ENCODE results near the gene GKAP1. TPM values are rescaled to one million over a fixed set of nuclear protein-coding genes. Genes with fewer than 3 reads are reported as not detected.
"Not testable (repeated sequence)": the region's sequence is repeated elsewhere in the genome, so short reads cannot be mapped to it uniquely, and the experiment has no call there.

Gene GKAP1
- total RNA-seq, 1 experiment from 2014 or later, result 6.1 TPM

GRCh38 chr9:83733739-83734138, 83.8 kb downstream of the GKAP1 start:
- no peak for ATAC-seq
- no peaks in the 10 kb centered on the region for H3K4me1 Mint-ChIP-seq
- no peaks in the 10 kb centered on the region for H3K36me3 Mint-ChIP-seq
- no peaks in the 10 kb centered on the region for H3K9me3 Mint-ChIP-seq
- H3K4me3 Mint-ChIP-seq, result no peak overlapping the region
- ChIA-PET POLR2A (no interaction called here), CTCF (no interaction called here)
- no peaks in the 10 kb centered on the region for H3K27me3 Mint-ChIP-seq (ENCODE audit: low read depth)
- TF ChIP-seq FOXJ3 (CRISPR knock-in tag; IDR thresholded peaks at IDR 0.05; ENCODE audit: borderline replicate concordance) (no peak), TCF7 (CRISPR knock-in tag; IDR thresholded peaks at IDR 0.05; ENCODE audit: low read depth) (no peak), FOXP4 (CRISPR knock-in tag; IDR thresholded peaks at IDR 0.05) (no peak), ZNF263 (CRISPR knock-in tag; IDR thresholded peaks at IDR 0.05; ENCODE audit: low read depth) (no peak), EMX1 (CRISPR knock-in tag; IDR thresholded peaks at IDR 0.05) (no peak), ZNF219 (CRISPR knock-in tag; IDR thresholded peaks at IDR 0.05; ENCODE audit: borderline replicate concordance) (no peak), USF1 (CRISPR knock-in tag; IDR thresholded peaks at IDR 0.05) (no peak)
- DNase-seq (ENCODE audit: low spot score), result no peak
- no peak overlapping the region for H3K27ac Mint-ChIP-seq

GRCh38 chr9:83728591-83729368, 88.8 kb downstream of the GKAP1 start:
- H3K27me3 Mint-ChIP-seq (ENCODE audit: low read depth); H3K27ac Mint-ChIP-seq; H3K4me1 Mint-ChIP-seq; ATAC-seq; H3K36me3 Mint-ChIP-seq; H3K4me3 Mint-ChIP-seq; CTCF ChIA-PET; POLR2A ChIA-PET; DNase-seq (ENCODE audit: low spot score): not testable (repeated sequence)
- H3K9me3 Mint-ChIP-seq, result peaks cover 11% of the 10 kb centered on the region

- Mint-ChIP-seq H3K4me1 (no peaks in the 10 kb centered on the region), H3K27me3 (ENCODE audit: low read depth) (peaks cover 6% of the 10 kb centered on the region; the same call in 1 of the 2 replicates), H3K27ac (no peak overlapping the region), H3K9me3 (peaks cover 20% of the 10 kb centered on the region), H3K36me3 (no peaks in the 10 kb centered on the region), H3K4me3 (no peak overlapping the region)
- ATAC-seq, result no peak
- DNase-seq (ENCODE audit: low spot score), result no peak
- ChIA-PET CTCF (no interaction called here), POLR2A (no interaction called here)
- TF ChIP-seq ATF6 (CRISPR knock-in tag; IDR thresholded peaks at IDR 0.05) (no peak), ATF2 (CRISPR knock-in tag; IDR thresholded peaks at IDR 0.05; ENCODE audit: borderline replicate concordance, low read depth) (no peak), TEAD1 (CRISPR knock-in tag; IDR thresholded peaks at IDR 0.05) (no peak), NR1H2 (CRISPR knock-in tag; IDR thresholded peaks at IDR 0.05) (no peak), ZNF138 (CRISPR knock-in tag; conservative IDR thresholded peaks at IDR 0.05) (no peak), SMAD3 (CRISPR knock-in tag; IDR thresholded peaks at IDR 0.05; ENCODE audit: borderline replicate concordance) (no peak), ETV6 (CRISPR knock-in tag; IDR thresholded peaks at IDR 0.05) (no peak), TEAD4 (CRISPR knock-in tag; IDR thresholded peaks at IDR 0.05) (no peak), E2F4 (CRISPR knock-in tag; IDR thresholded peaks at IDR 0.05; ENCODE audit: borderline replicate concordance, low read depth) (no peak)
These were observed 93.1 kb downstream of the GKAP1 start for GRCh38 chr9:83724436-83724835.

Measured in WTC11 (cell line).